Erythroblast (primary cell): Measurements from ENCODE around the gene TMEM69.

Experiments used
- GATA1 ChIP-seq: IDR thresholded peaks from 2 replicates; pipeline ENCODE4 v1.6.1; 2011; ENCODE audit warnings: low read depth, mild to moderate bottlenecking, control low read depth, low read length, moderate library complexity
- POLR2A ChIP-seq: IDR thresholded peaks from 2 replicates; pipeline ENCODE4 v1.6.1; 2011; ENCODE audit warnings: mild to moderate bottlenecking, low read length

DNA sequence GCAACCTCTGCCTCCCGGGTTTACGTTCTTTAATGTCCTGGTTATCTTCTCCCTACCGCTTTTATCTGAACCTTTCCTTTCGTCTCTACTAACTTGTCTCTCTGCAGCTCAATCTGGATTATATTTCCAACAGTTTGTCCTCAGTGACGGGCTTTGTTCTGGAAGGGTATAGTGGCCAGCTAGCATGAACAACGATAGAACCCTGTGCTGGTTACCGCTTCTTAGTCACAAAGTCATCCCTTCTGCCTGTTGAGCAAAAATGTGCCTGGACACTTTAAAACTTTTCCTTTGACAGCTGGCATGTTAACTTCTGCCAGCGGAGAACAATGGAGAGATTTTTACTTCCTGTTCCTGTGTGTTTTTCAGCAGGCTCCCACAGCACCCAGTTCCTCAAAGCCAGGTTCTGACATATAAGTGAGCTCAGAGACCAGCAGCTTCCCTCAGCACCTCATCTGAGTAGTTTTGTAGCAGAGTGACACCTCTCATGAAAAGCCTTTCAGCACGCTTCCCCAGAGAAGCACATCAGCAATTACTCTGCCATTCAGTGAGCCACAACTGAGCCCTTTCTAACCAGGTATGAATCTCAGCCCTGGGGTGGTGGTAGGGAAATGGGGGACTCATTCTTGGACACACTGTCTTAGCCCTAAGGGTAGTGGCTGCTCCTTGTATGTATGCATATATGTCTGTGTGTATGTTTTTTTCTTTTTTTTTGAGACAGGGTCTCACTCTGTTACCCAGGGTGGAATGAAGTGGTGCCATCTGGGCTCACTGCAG is 40.5 kb upstream of the TMEM69 start:
- TF ChIP-seq POLR2A (no peak), GATA1 (no peak)
